ENCODE data around the gene MGAT1. TPM values are rescaled to one million over a fixed set of nuclear protein-coding genes. Genes with fewer than 3 reads are reported as not detected.

MGAT1 gene
- total RNA-seq, 1 experiment from 2014 or later: 72.7 TPM

DNA sequence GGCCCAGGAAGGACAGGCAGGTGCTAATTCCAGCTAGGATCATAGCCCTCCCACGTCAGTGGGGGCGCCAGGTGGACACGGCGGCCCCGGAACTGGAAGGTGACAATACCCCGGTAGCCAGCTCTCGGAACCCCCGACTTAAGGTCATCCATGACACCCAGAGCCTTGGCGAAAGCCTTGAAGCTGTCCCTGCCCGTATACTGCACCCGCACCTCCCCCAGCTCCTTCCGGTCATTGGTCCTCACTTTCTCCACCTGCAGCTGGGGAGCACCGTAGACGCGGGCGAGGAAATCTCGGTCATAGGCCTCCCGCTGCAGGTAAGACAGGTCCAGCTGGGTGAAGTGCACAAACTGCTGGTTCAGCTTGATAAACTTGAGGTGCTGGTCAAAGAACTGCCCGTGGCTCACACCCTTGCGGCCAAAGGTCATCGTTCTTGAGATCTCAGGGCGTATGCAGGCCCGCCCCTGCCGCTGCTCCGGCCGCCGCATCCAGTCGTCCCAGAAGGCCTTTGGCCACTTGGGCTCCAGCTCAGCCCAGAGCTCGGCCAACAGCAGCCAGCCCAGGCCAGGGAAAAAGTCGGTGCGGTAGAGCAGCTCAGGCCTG, 10.9 kb downstream of the MGAT1 start:
- Histone ChIP-seq H2BK5ac (ENCODE audit: insufficient read length, low read length) (no peak overlapping the region), H3K79me1 (ENCODE audit: insufficient read depth, low read depth, low read length, poor library complexity, severe bottlenecking) (peaks cover 2% of the 10 kb centered on the region), H3K23ac (ENCODE audit: insufficient read length, low read depth, low read length) (no peak overlapping the region), H2BK120ac (ENCODE audit: low read depth, low read length, poor library complexity, severe bottlenecking) (no peak overlapping the region), H3K18ac (ENCODE audit: insufficient read length, low read depth, low read length) (no peak overlapping the region), H2BK12ac (ENCODE audit: insufficient read length, low read depth, low read length) (no peak overlapping the region), H3K4me1 (ENCODE audit: insufficient read depth, low read length) (peaks cover 2% of the 10 kb centered on the region; the same call in 1 of the 2 replicates), H3K14ac (ENCODE audit: insufficient read depth, low read length) (no peak overlapping the region), H4K5ac (ENCODE audit: insufficient read length, low read depth, low read length) (no peak overlapping the region), H3K23me2 (ENCODE audit: insufficient read length, low read depth, low read length, poor library complexity, severe bottlenecking) (no peaks in the 10 kb centered on the region), H3K4ac (ENCODE audit: low read depth, low read length) (no peak overlapping the region), H2BK20ac (ENCODE audit: low read depth, low read length, poor library complexity, severe bottlenecking) (no peak overlapping the region), H3T11ph (ENCODE audit: low read length) (no peak overlapping the region), H4K91ac (ENCODE audit: insufficient read length, low read depth, low read length) (no peak overlapping the region), H3K27me3 (ENCODE audit: insufficient read depth, low read length) (no peaks in the 10 kb centered on the region), H3K9ac (ENCODE audit: extremely low read depth, insufficient read length, low read length) (no peak overlapping the region), H2AFZ (ENCODE audit: low read length) (no peak overlapping the region), H2AK5ac (ENCODE audit: insufficient read length, low read length) (no peak overlapping the region), H4K8ac (replicated peaks; ENCODE audit: insufficient read length, low read depth, low read length) (no peak overlapping the region), H3K9me3 (ENCODE audit: control insufficient read depth, low read depth, low read length) (no peaks in the 10 kb centered on the region), H4K20me1 (ENCODE audit: control insufficient read depth, insufficient read depth, insufficient read length) (no peaks in the 10 kb centered on the region), H3K4me2 (ENCODE audit: insufficient read depth, insufficient read length, low read length) (no peak overlapping the region), H2BK15ac (ENCODE audit: low read depth, low read length) (no peak overlapping the region), H3K56ac (ENCODE audit: insufficient read length, low read depth, low read length) (no peak overlapping the region), H3K79me2 (ENCODE audit: insufficient read depth, low read length) (peaks cover 9% of the 10 kb centered on the region; the same call in 1 of the 2 replicates), H3K27ac (ENCODE audit: insufficient read length, low read depth, low read length) (no peak overlapping the region)
- Mint-ChIP-seq H3K27me3 (ENCODE audit: low read depth) (no peaks in the 10 kb centered on the region), H3K4me1 (peaks cover 30 to 45% of the 10 kb centered on the region in 2 experiments), H3K4me3 (no peak overlapping the region), H3K27ac (no peak overlapping the region), H3K9me3 (no peaks in the 10 kb centered on the region; a peak in 1 of 5 replicates), H3K36me3 (ENCODE audit: insufficient read depth in 1 of 3, low read depth in 3 of 3) (peaks cover 16 to 58% (median 38%) of the 10 kb centered on the region in 3 experiments; a peak in 6 of 7 replicates)
- no peak for DNase-seq
- WGBS (ENCODE audit: extremely low coverage, insufficient read length, low lambda C conversion rate): no CpG with 5 or more reads among the region's 31 CpGs
- TF ChIP-seq, protein P1, sequence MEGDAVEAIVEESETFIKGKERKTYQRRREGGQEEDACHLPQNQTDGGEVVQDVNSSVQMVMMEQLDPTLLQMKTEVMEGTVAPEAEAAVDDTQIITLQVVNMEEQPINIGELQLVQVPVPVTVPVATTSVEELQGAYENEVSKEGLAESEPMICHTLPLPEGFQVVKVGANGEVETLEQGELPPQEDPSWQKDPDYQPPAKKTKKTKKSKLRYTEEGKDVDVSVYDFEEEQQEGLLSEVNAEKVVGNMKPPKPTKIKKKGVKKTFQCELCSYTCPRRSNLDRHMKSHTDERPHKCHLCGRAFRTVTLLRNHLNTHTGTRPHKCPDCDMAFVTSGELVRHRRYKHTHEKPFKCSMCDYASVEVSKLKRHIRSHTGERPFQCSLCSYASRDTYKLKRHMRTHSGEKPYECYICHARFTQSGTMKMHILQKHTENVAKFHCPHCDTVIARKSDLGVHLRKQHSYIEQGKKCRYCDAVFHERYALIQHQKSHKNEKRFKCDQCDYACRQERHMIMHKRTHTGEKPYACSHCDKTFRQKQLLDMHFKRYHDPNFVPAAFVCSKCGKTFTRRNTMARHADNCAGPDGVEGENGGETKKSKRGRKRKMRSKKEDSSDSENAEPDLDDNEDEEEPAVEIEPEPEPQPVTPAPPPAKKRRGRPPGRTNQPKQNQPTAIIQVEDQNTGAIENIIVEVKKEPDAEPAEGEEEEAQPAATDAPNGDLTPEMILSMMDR (conservative IDR thresholded peaks at IDR 0.05): no peak
